ENCODE results near the gene TOMM20.

TOMM20 gene

DNA sequence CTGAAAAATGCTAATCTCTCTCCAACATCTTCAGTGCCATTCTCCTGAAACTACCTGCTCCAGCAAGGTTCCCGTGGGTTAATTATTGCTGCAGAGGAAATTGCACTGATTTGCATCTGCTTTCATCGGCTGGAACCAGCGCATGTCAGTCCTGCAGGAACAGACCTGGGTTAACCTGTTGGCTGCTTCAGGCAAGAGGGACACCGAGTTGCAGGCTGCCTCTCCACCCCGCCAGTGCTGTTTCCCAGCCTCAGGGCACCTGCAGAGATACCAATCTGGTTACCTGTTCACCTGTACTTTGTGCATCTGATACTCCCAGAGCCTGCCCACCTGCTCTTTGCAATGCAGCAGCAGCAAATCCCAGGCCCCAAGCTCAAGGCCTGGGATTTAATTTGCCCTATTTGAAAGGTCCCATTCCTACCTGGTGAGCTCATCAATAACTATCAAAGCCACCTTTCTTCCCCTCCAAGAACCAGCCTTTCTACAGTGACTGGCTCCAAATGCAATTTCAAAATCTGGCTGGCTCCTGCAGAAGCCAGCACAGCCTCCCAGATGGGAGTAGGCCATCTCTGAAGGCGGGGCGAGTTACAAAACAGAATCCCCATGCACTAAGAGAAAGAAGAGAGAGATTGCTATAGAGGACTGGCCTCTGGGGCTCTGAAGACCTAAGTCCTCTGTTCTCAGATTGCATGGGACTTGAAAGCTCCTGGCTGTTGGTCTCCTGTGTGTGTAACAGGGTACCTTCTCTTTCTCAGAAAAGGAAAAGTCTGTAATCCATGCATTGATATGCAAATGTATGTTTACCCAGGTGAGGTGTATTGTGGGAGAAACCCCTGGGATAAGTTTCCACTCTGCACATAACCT is 67.8 kb downstream of the TOMM20 start:
- DNase-seq (ENCODE audit: low read depth): no peak

All from stimulated activated CD8-positive, alpha-beta memory T cell treated with anti-CD3 and anti-CD28 coated beads, Interleukin-15, amount 100 ng/mL, for 1 hour (primary cell).